C4-2B (cell line): ENCODE data around the gene CHCHD5.

Source experiments
- CTCF ChIP-seq: fragments of 450-650 bp; conservative IDR thresholded peaks from 2 replicates; pipeline ENCODE4 v1.5.1; 2017; ENCODE audit warnings: mild to moderate bottlenecking
- ZFX ChIP-seq: fragments of 450-650 bp; IDR thresholded peaks from 2 replicates; pipeline ENCODE4 v1.6.1; 2017

GRCh38 chr2:112625474-112626114, 41.2 kb downstream of the CHCHD5 start:
- TF ChIP-seq CTCF (no peak), ZFX (no peak)
